Esophagus squamous epithelium (tissue), 4 donors: ENCODE measurements around the gene GAB4.

Experiments
- CTCF ChIP-seq, 6 experiments: fragments of 450-650 bp in 4 of 6; fragments of 200-600 bp in 2 of 6; sonication (generic) in 2 of 6; IDR thresholded peaks; one replicate each; pipeline ENCODE4 v1.5.1; 2016 to 2019; ENCODE audit warnings: antibody characterized with exemption in 6 of 6, mild to moderate bottlenecking in 4 of 6, moderate library complexity in 4 of 6
- POLR2A ChIP-seq, 4 donors: fragments of 450-650 bp; IDR thresholded peaks; one replicate each; pipeline ENCODE4 v1.6.1; 2017; ENCODE audit warnings: antibody characterized with exemption in 4 of 4, mild to moderate bottlenecking in 4 of 4, moderate library complexity in 3 of 4

GRCh38 chr22:16949561-16949960 is 58.5 kb downstream of the GAB4 start:
- TF ChIP-seq CTCF (IDR thresholded peaks at IDR 0.05) (no peak), POLR2A (IDR thresholded peaks at IDR 0.05) (no peak)
